GM23338 (cell line): ENCODE results near the gene C2CD4D.

Experiments used
- EZH2 ChIP-seq: fragments of 200-600 bp; sonication (generic); IDR thresholded peaks from one replicate; pipeline ENCODE4 v1.8.0; 2017; ENCODE audit warnings: antibody characterized with exemption, mild to moderate bottlenecking, low read depth; ENCODE audit not compliant: unreplicated experiment
- EZH2phosphoT487 ChIP-seq: fragments of 200-600 bp; sonication (generic); IDR thresholded peaks from one replicate; pipeline ENCODE4 v1.8.1; 2018; ENCODE audit warnings: antibody characterized with exemption; ENCODE audit not compliant: unreplicated experiment
- JUNB ChIP-seq: IDR thresholded peaks from one replicate; pipeline ENCODE4 v1.6.1; 2016; ENCODE audit warnings: antibody characterized with exemption; ENCODE audit not compliant: unreplicated experiment
- TF ChIP-seq, protein P1 (sequence below), 2 experiments: fragments of 200-600 bp in 1 of 2; sonication (generic) in 1 of 2; conservative IDR thresholded peaks; 2 replicates each; pipeline versions ENCODE4 v1.5.1 to v1.6.1; 2016 to 2017; ENCODE audit warnings: antibody characterized with exemption in 2 of 2, low read depth in 2 of 2, mild to moderate bottlenecking in 2 of 2, moderate library complexity in 1 of 2

- TF ChIP-seq JUNB = no peak
- no peak for TF ChIP-seq EZH2
- TF ChIP-seq, protein P1, sequence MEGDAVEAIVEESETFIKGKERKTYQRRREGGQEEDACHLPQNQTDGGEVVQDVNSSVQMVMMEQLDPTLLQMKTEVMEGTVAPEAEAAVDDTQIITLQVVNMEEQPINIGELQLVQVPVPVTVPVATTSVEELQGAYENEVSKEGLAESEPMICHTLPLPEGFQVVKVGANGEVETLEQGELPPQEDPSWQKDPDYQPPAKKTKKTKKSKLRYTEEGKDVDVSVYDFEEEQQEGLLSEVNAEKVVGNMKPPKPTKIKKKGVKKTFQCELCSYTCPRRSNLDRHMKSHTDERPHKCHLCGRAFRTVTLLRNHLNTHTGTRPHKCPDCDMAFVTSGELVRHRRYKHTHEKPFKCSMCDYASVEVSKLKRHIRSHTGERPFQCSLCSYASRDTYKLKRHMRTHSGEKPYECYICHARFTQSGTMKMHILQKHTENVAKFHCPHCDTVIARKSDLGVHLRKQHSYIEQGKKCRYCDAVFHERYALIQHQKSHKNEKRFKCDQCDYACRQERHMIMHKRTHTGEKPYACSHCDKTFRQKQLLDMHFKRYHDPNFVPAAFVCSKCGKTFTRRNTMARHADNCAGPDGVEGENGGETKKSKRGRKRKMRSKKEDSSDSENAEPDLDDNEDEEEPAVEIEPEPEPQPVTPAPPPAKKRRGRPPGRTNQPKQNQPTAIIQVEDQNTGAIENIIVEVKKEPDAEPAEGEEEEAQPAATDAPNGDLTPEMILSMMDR (conservative IDR thresholded peaks at IDR 0.05; ENCODE audit: low read depth in 2 of 2) = no peak
- no peak for TF ChIP-seq EZH2phosphoT487
Measured at GRCh38 chr1:151807131-151807530, 32.5 kb downstream of the C2CD4D start.
